ENCODE measurements around the gene SH3BP4. TPM values are rescaled to one million over a fixed set of nuclear protein-coding genes. Genes with fewer than 3 reads are reported as not detected.

Gene SH3BP4
- total RNA-seq, 2 experiments from 2014 or later: 0.06 TPM; not detected in 1

- no peaks in the 10 kb centered on the region for H3K36me3 ChIP-seq (ENCODE audit: insufficient read depth, low read length)
- no peak overlapping the region for H2AFZ ChIP-seq (ENCODE audit: low read length)
- CTCF ChIA-PET (ENCODE audit: unreplicated experiment): no interaction called here
Observed at GRCh38 chr2:235021752-235022151, 69.9 kb downstream of the SH3BP4 start.

GRCh38 chr2:235024191-235024860 lies 72.5 kb downstream of the SH3BP4 start:
- no peak for TF ChIP-seq CTCF (conservative IDR thresholded peaks at IDR 0.05; ENCODE audit: low read length)
- TF ChIP-seq EZH2phosphoT487 (IDR thresholded peaks at IDR 0.05; ENCODE audit: borderline replicate concordance, low read depth, low read length): no peak
- ChIA-PET CTCF (ENCODE audit: unreplicated experiment) (no interaction called here), POLR2A (no interaction called here)
- Histone ChIP-seq H2AFZ (ENCODE audit: low read length) (no peak overlapping the region), H3K4me1 (ENCODE audit: insufficient read depth, low read length, poor library complexity, severe bottlenecking) (no peaks in the 10 kb centered on the region), H3K9me2 (ENCODE audit: insufficient read depth, low read length) (no peaks in the 10 kb centered on the region), H3K4me3 (ENCODE audit: low read depth, low read length, poor library complexity, severe bottlenecking) (no peak overlapping the region), H4K20me1 (ENCODE audit: insufficient read depth, low read length) (no peaks in the 10 kb centered on the region), H3K27ac (ENCODE audit: low read depth, low read length, poor library complexity, severe bottlenecking) (no peak overlapping the region), H3K79me2 (ENCODE audit: insufficient read depth, low read depth, low read length) (no peaks in the 10 kb centered on the region), H3K9me3 (ENCODE audit: low read length) (no peaks in the 10 kb centered on the region), H3K36me3 (ENCODE audit: insufficient read depth, low read length) (no peaks in the 10 kb centered on the region), H3K4me2 (ENCODE audit: low read length) (no peak overlapping the region)
- BruUV-seq (replicated peaks): no TSS peak
- no peak for DNase-seq (ENCODE audit: low spot score)
- intact Hi-C loops (cut with micrococcal nuclease; ENCODE audit: unreplicated experiment): no loop called here

More at GRCh38 chr2:235021752-235022151, 69.9 kb downstream of the SH3BP4 start:
- Histone ChIP-seq H3K27ac (ENCODE audit: low read depth, low read length, poor library complexity, severe bottlenecking) (no peak overlapping the region), H3K4me1 (ENCODE audit: insufficient read depth, low read length, poor library complexity, severe bottlenecking) (no peaks in the 10 kb centered on the region), H3K9me2 (ENCODE audit: insufficient read depth, low read length) (no peaks in the 10 kb centered on the region), H3K9me3 (ENCODE audit: low read length) (no peaks in the 10 kb centered on the region), H3K79me2 (ENCODE audit: insufficient read depth, low read depth, low read length) (no peaks in the 10 kb centered on the region), H3K4me3 (ENCODE audit: low read depth, low read length, poor library complexity, severe bottlenecking) (no peak overlapping the region), H4K20me1 (ENCODE audit: insufficient read depth, low read length) (no peaks in the 10 kb centered on the region), H3K4me2 (ENCODE audit: low read length) (no peak overlapping the region)
- POLR2A ChIA-PET: no interaction called here
- no peak for DNase-seq (ENCODE audit: low spot score)
- intact Hi-C loops (cut with micrococcal nuclease; ENCODE audit: unreplicated experiment): no loop called here
- BruUV-seq (replicated peaks): no TSS peak
- TF ChIP-seq CTCF (conservative IDR thresholded peaks at IDR 0.05; ENCODE audit: low read length) (no peak), EZH2phosphoT487 (IDR thresholded peaks at IDR 0.05; ENCODE audit: borderline replicate concordance, low read depth, low read length) (no peak)

- ChIA-PET POLR2A (no interaction called here), CTCF (ENCODE audit: unreplicated experiment) (no interaction called here)
- no peaks in the 10 kb centered on the region for H3K36me3 ChIP-seq (ENCODE audit: insufficient read depth, low read length)
- H3K4me3 ChIP-seq (ENCODE audit: low read depth, low read length, poor library complexity, severe bottlenecking): no peak overlapping the region
- BruUV-seq (replicated peaks): no TSS peak
- H2AFZ ChIP-seq (ENCODE audit: low read length): no peak overlapping the region
- H3K9me2 ChIP-seq (ENCODE audit: insufficient read depth, low read length): no peaks in the 10 kb centered on the region
- no peak for TF ChIP-seq EZH2phosphoT487 (IDR thresholded peaks at IDR 0.05; ENCODE audit: borderline replicate concordance, low read depth, low read length)
- TF ChIP-seq CTCF (conservative IDR thresholded peaks at IDR 0.05; ENCODE audit: low read length): no peak
- H3K4me2 ChIP-seq (ENCODE audit: low read length): no peak overlapping the region
- H4K20me1 ChIP-seq (ENCODE audit: insufficient read depth, low read length): no peaks in the 10 kb centered on the region
- no peaks in the 10 kb centered on the region for H3K4me1 ChIP-seq (ENCODE audit: insufficient read depth, low read length, poor library complexity, severe bottlenecking)
- DNase-seq (ENCODE audit: low spot score): no peak
- H3K27ac ChIP-seq (ENCODE audit: low read depth, low read length, poor library complexity, severe bottlenecking): no peak overlapping the region
- H3K9me3 ChIP-seq (ENCODE audit: low read length): no peaks in the 10 kb centered on the region
- H3K79me2 ChIP-seq (ENCODE audit: insufficient read depth, low read depth, low read length): no peaks in the 10 kb centered on the region
- intact Hi-C loops (cut with micrococcal nuclease; ENCODE audit: unreplicated experiment): no loop called here
Observed at GRCh38 chr2:235024931-235025773, 73.3 kb downstream of the SH3BP4 start.
